Uterus (tissue), 4 donors: ENCODE results near the gene TMIGD3. TPM values are rescaled to one million over a fixed set of nuclear protein-coding genes. Genes with fewer than 3 reads are reported as not detected.
A peak's percentile ranks its signal among the peaks of the same experiment; 100 is the strongest.

Experiments
- DNase-seq, 2 donors: peaks; one replicate each; pipeline ENCODE4 v3.0.0-alpha.2; 2019 to 2020
- H3K27ac ChIP-seq, 2 donors: fragments of 200-600 bp; sonication (generic); 1 replicate in 1 of 2; 2 replicates in 1 of 2; pipeline ENCODE4 v1.5.1; 2016 to 2018
- H3K27me3 ChIP-seq, 2 donors: fragments of 200-600 bp; sonication (generic); one replicate each; pipeline ENCODE4 v1.5.1; 2018 to 2019; ENCODE audit warnings: control low read depth in 1 of 2
- H3K36me3 ChIP-seq, 2 donors: fragments of 200-600 bp; sonication (generic); one replicate each; pipeline ENCODE4 v1.5.1; 2019; ENCODE audit warnings: control low read depth in 1 of 2
- H3K4me1 ChIP-seq, 2 donors: fragments of 200-600 bp; sonication (generic); one replicate each; pipeline ENCODE4 v1.5.1; 2018 to 2019; ENCODE audit warnings: control low read depth in 1 of 2
- H3K4me3 ChIP-seq, 2 donors: fragments of 200-600 bp; sonication (generic); 1 replicate in 1 of 2; 2 replicates in 1 of 2; pipeline ENCODE4 v1.5.1; 2018 to 2019; ENCODE audit warnings: mild to moderate bottlenecking in 1 of 2
- H3K9me3 ChIP-seq, 2 donors: fragments of 200-600 bp; sonication (generic); one replicate each; pipeline ENCODE4 v1.5.1; 2019; ENCODE audit warnings: control low read depth in 1 of 2
- CTCF ChIP-seq, 4 experiments: fragments of 200-600 bp in 2 of 4; fragments of 450-650 bp in 2 of 4; sonication (generic) in 2 of 4; IDR thresholded peaks; one replicate each; pipeline ENCODE4 v1.5.1; 2016 to 2019; ENCODE audit warnings: antibody characterized with exemption in 4 of 4, mild to moderate bottlenecking in 2 of 4, moderate library complexity in 1 of 4
- POLR2A ChIP-seq, 2 donors: fragments of 450-650 bp; IDR thresholded peaks; one replicate each; pipeline ENCODE4 v1.6.1; 2016; ENCODE audit warnings: antibody characterized with exemption in 2 of 2, mild to moderate bottlenecking in 1 of 2, moderate library complexity in 1 of 2
- intact Hi-C: fragments of 100-400 bp; cut with DNase I; formaldehyde crosslinking; loops from one replicate; pipeline ENCODE4 v1.15.1; 2023; ENCODE audit warnings: low total_unique reads
- total RNA-seq, 4 donors: library from RNA; depleted of rRNA in 3 of 4; stranded (reverse); fragments of >200 nt in 3 of 4; gene quantifications; one replicate each; pipeline versions ENCODE4 v1.1.0 to v1.2.4, GENCODE V29; 2014 to 2023
- donor health status: DM: yes; HTN: yes; CAD: no.

TMIGD3 gene
- total RNA-seq, 4 donors from 2014 or later, result 0.95 to 7.1 TPM; not detected in 2

GRCh38 chr1:111542187-111542586, 38.8 kb upstream of the TMIGD3 start:
- no peak for DNase-seq
- intact Hi-C loops, result no loop called here
- Histone ChIP-seq H3K27ac (peak overlapping the region in 1 of 2 donors; percentile 9), H3K9me3 (no peaks in the 10 kb centered on the region), H3K36me3 (no peaks in the 10 kb centered on the region), H3K4me3 (no peak overlapping the region), H3K27me3 (no peaks in the 10 kb centered on the region), H3K4me1 (no peaks in the 10 kb centered on the region)
- no peak for TF ChIP-seq CTCF (IDR thresholded peaks at IDR 0.05)
- TF ChIP-seq POLR2A (IDR thresholded peaks at IDR 0.05), result no peak

GRCh38 chr1:111541721-111542120, 38.3 kb upstream of the TMIGD3 start:
- peak overlapping the region; percentile 9 to 38 for H3K27ac ChIP-seq
- intact Hi-C loops, result no loop called here
- no peaks in the 10 kb centered on the region for H3K36me3 ChIP-seq
- H3K9me3 ChIP-seq, result no peaks in the 10 kb centered on the region
- TF ChIP-seq CTCF (IDR thresholded peaks at IDR 0.05), result no peak
- no peak for TF ChIP-seq POLR2A (IDR thresholded peaks at IDR 0.05)
- H3K4me1 ChIP-seq, result no peaks in the 10 kb centered on the region
- DNase-seq, result no peak
- no peaks in the 10 kb centered on the region for H3K27me3 ChIP-seq
- H3K4me3 ChIP-seq, result no peak overlapping the region

- H3K4me3 ChIP-seq, result no peak overlapping the region
- DNase-seq, result no peak
- no peaks in the 10 kb centered on the region for H3K27me3 ChIP-seq
- peak overlapping the region; percentile 9 to 38 for H3K27ac ChIP-seq
- intact Hi-C loops, result no loop called here
- H3K4me1 ChIP-seq, result no peaks in the 10 kb centered on the region
- TF ChIP-seq CTCF (IDR thresholded peaks at IDR 0.05) (no peak), POLR2A (IDR thresholded peaks at IDR 0.05) (no peak)
- H3K36me3 ChIP-seq, result no peaks in the 10 kb centered on the region
- no peaks in the 10 kb centered on the region for H3K9me3 ChIP-seq
These were observed 37.5 kb upstream of the TMIGD3 start for GRCh38 chr1:111540928-111541327.

GRCh38 chr1:111538343-111539025, 35.1 kb upstream of the TMIGD3 start:
- intact Hi-C loops, result no loop called here
- DNase-seq, result no peak

More at GRCh38 chr1:111538343-111539025, 35.1 kb upstream of the TMIGD3 start:
- no peaks in the 10 kb centered on the region for H3K36me3 ChIP-seq
- no peaks in the 10 kb centered on the region for H3K9me3 ChIP-seq
- no peaks in the 10 kb centered on the region for H3K27me3 ChIP-seq
- TF ChIP-seq POLR2A (IDR thresholded peaks at IDR 0.05), result no peak
- no peak for TF ChIP-seq CTCF (IDR thresholded peaks at IDR 0.05)
- no peak overlapping the region for H3K27ac ChIP-seq
- H3K4me1 ChIP-seq, result no peaks in the 10 kb centered on the region
- H3K4me3 ChIP-seq, result no peak overlapping the region
